SU-DHL-6 (cell line): ENCODE data around the gene CRTAP.
A peak's percentile ranks its signal among the peaks of the same experiment; 100 is the strongest.

Experiments used
- H2AFZ ChIP-seq: fragments of 200-600 bp; sonication (generic); 2 replicates; pipeline ENCODE4 v1.6.1; 2014; ENCODE audit warnings: low read depth, mild to moderate bottlenecking, moderate library complexity, mixed read lengths, antibody characterized with exemption, low read length; ENCODE audit not compliant: severe bottlenecking
- H3F3A ChIP-seq: fragments of 200-600 bp; shearing (Covaris generic); 2 replicates; pipeline ENCODE4 v1.6.0; 2016; ENCODE audit warnings: antibody characterized with exemption, mild to moderate bottlenecking; ENCODE audit not compliant: insufficient read depth
- H3K27ac ChIP-seq: fragments of 200-600 bp; sonication (generic); 2 replicates; pipeline ENCODE4 v1.5.1; 2016; ENCODE audit warnings: low read depth, mild to moderate bottlenecking, low read length, moderate library complexity, mixed read lengths
- H3K27me3 ChIP-seq: fragments of 200-600 bp; sonication (generic), shearing (Covaris generic); 2 replicates; pipeline ENCODE4 v1.6.0; 2014; ENCODE audit warnings: mild to moderate bottlenecking, low read length
- H3K36me3 ChIP-seq: fragments of 200-600 bp; sonication (generic); 2 replicates; pipeline ENCODE4 v1.6.1; 2014; ENCODE audit warnings: mild to moderate bottlenecking, low read length, mixed read lengths
- H3K4me2 ChIP-seq: fragments of 300-600, 200-600 bp; shearing (Covaris generic), sonication (generic); 2 replicates; pipeline ENCODE4 v1.6.0; 2014; ENCODE audit warnings: low read length, low read depth, mild to moderate bottlenecking; ENCODE audit not compliant: poor library complexity, severe bottlenecking
- H3K4me3 ChIP-seq: fragments of 200-600 bp; sonication (generic); 2 replicates; pipeline ENCODE4 v1.5.1; 2014; ENCODE audit warnings: antibody characterized with exemption, low read length, mild to moderate bottlenecking, mixed read lengths; ENCODE audit not compliant: insufficient read depth, poor library complexity, severe bottlenecking
- H3K79me2 ChIP-seq: fragments of 200-600 bp; sonication (generic); 2 replicates; pipeline ENCODE4 v1.6.1; 2014; ENCODE audit warnings: mild to moderate bottlenecking, low read length, moderate library complexity; ENCODE audit not compliant: insufficient read depth
- H3K9ac ChIP-seq: fragments of 200-600 bp; sonication (generic); 2 replicates; pipeline ENCODE4 v1.7.0; 2014; ENCODE audit warnings: mild to moderate bottlenecking, low read length
- H3K9me2 ChIP-seq: fragments of 200-600 bp; sonication (generic); replicated peaks from 2 replicates; pipeline ENCODE4 v1.6.1; 2014; ENCODE audit warnings: low read length; ENCODE audit not compliant: insufficient read depth
- H3K9me3 ChIP-seq: fragments of 200-600 bp; sonication (generic); 2 replicates; pipeline ENCODE4 v1.6.1; 2014; ENCODE audit warnings: low read length, mixed read lengths; ENCODE audit not compliant: insufficient read depth
- H4K20me1 ChIP-seq: fragments of 200-600 bp; sonication (generic); 2 replicates; pipeline ENCODE4 v1.6.1; 2014; ENCODE audit warnings: low read depth, mild to moderate bottlenecking, antibody characterized with exemption, low read length, moderate library complexity, mixed read lengths
- CTCF ChIP-seq: fragments of 200-600 bp; sonication (generic); IDR thresholded peaks from one replicate; pipeline ENCODE4 v1.5.1; 2017; ENCODE audit warnings: antibody characterized with exemption, mild to moderate bottlenecking, low read length, moderate library complexity; ENCODE audit not compliant: insufficient read depth, poor library complexity, severe bottlenecking
- EZH2phosphoT487 ChIP-seq: fragments of 200-600 bp; sonication (generic), shearing (Covaris generic); conservative IDR thresholded peaks from 2 replicates; pipeline ENCODE4 v1.6.1; 2018; ENCODE audit warnings: mild to moderate bottlenecking, antibody characterized with exemption, low read length, moderate library complexity, mixed read lengths

Gene CRTAP

GRCh38 chr3:33170531-33170930 is 56.7 kb downstream of the CRTAP start:
- no peaks in the 10 kb centered on the region for H3K9me2 ChIP-seq

GRCh38 chr3:33171580-33171979 is 57.8 kb downstream of the CRTAP start:
- Histone ChIP-seq H3F3A (no peaks in the 10 kb centered on the region), H3K27ac (no peak overlapping the region), H3K27me3 (no peaks in the 10 kb centered on the region), H4K20me1 (no peaks in the 10 kb centered on the region), H3K36me3 (no peaks in the 10 kb centered on the region), H3K9ac (no peak overlapping the region), H3K9me2 (no peaks in the 10 kb centered on the region), H3K4me2 (no peak overlapping the region), H3K4me3 (no peak overlapping the region), H3K9me3 (no peaks in the 10 kb centered on the region), H2AFZ (peak overlapping the region; percentile 23), H3K79me2 (no peaks in the 10 kb centered on the region)
- TF ChIP-seq EZH2phosphoT487, result no peak
- TF ChIP-seq CTCF, result no peak

More at GRCh38 chr3:33170531-33170930, 56.7 kb downstream of the CRTAP start:
- Histone ChIP-seq H4K20me1 (no peaks in the 10 kb centered on the region), H3K4me3 (no peak overlapping the region), H3K9ac (no peak overlapping the region), H3K79me2 (no peaks in the 10 kb centered on the region), H3K27me3 (no peaks in the 10 kb centered on the region), H3F3A (no peaks in the 10 kb centered on the region), H3K4me2 (no peak overlapping the region), H2AFZ (no peak overlapping the region), H3K36me3 (no peaks in the 10 kb centered on the region), H3K9me3 (no peaks in the 10 kb centered on the region), H3K27ac (no peak overlapping the region)
- TF ChIP-seq CTCF (no peak), EZH2phosphoT487 (no peak)

- H3K9me3 ChIP-seq, result no peaks in the 10 kb centered on the region
- TF ChIP-seq CTCF (no peak), EZH2phosphoT487 (no peak)
- no peaks in the 10 kb centered on the region for H4K20me1 ChIP-seq
Measured at GRCh38 chr3:33173103-33173502, 59.3 kb downstream of the CRTAP start.

GRCh38 chr3:33173672-33174071 is 59.9 kb downstream of the CRTAP start:
- TF ChIP-seq CTCF, result no peak

More at GRCh38 chr3:33173103-33173502, 59.3 kb downstream of the CRTAP start:
- H3K9me2 ChIP-seq, result no peaks in the 10 kb centered on the region
- H3K9ac ChIP-seq, result no peak overlapping the region
- H3F3A ChIP-seq, result no peaks in the 10 kb centered on the region
- no peak overlapping the region for H2AFZ ChIP-seq
- no peak overlapping the region for H3K4me3 ChIP-seq
- H3K79me2 ChIP-seq, result no peaks in the 10 kb centered on the region
- no peak overlapping the region for H3K27ac ChIP-seq
- H3K4me2 ChIP-seq, result no peak overlapping the region
- H3K36me3 ChIP-seq, result no peaks in the 10 kb centered on the region
- H3K27me3 ChIP-seq, result no peaks in the 10 kb centered on the region

More at GRCh38 chr3:33173672-33174071, 59.9 kb downstream of the CRTAP start:
- Histone ChIP-seq H3K27ac (no peak overlapping the region), H3K36me3 (no peaks in the 10 kb centered on the region), H3F3A (no peaks in the 10 kb centered on the region), H3K79me2 (no peaks in the 10 kb centered on the region), H3K9me2 (no peaks in the 10 kb centered on the region), H3K27me3 (no peaks in the 10 kb centered on the region), H3K9ac (no peak overlapping the region), H3K4me3 (no peak overlapping the region), H4K20me1 (no peaks in the 10 kb centered on the region), H3K4me2 (no peak overlapping the region), H3K9me3 (no peaks in the 10 kb centered on the region), H2AFZ (no peak overlapping the region)
